GM18502 (cell line): ENCODE measurements around the gene GIMAP8.
"Not testable (repeated sequence)": the region's sequence is repeated elsewhere in the genome, so short reads cannot be mapped to it uniquely, and the experiment has no call there.

Source experiments
- ATAC-seq: cut with Tn5 transposase; IDR thresholded peaks from one replicate; pipeline ENCODE4 v1.9.1; 2021; ENCODE audit warnings: mild to moderate bottlenecking; ENCODE audit not compliant: unreplicated experiment, poor library complexity

Gene GIMAP8

DNA sequence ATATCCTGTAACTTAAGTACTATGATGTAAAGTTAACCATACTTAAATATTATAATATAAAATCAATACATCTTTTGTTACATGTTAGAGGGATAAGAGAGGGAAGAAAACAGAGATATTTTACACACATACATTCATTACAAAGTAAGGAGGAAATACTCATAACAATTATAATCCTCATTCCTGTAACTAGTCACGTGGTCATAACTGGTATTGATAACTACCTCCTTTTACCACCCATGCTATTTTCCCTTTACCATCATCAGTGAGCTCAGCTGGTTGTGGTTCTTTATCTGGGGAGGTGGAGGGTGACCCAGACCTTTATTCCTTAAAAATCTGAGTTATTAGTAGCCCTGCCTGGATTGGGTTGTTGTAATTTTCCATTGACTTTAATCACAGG is 8.3 kb downstream of the GIMAP8 start:
- no peak for ATAC-seq

DNA sequence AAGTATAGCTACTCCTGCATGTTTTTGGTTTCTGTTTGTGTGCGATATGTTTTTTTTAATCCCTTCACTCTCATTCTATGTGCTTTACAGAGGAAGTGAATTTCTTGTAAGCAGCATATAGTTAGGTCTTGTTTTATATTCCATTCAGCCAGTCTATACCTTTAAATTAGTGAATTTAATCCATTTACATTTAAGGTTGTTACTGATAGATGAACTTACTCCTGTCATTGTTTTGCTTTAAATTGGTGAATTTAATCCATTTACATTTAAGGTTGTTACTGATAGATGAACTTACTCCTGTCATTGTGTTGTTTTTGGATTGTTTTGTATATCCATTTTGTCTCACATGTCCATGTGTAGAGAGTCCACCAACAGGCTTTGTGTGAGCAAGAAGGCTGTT is 11.1 kb downstream of the GIMAP8 start:
- no peak for ATAC-seq

DNA sequence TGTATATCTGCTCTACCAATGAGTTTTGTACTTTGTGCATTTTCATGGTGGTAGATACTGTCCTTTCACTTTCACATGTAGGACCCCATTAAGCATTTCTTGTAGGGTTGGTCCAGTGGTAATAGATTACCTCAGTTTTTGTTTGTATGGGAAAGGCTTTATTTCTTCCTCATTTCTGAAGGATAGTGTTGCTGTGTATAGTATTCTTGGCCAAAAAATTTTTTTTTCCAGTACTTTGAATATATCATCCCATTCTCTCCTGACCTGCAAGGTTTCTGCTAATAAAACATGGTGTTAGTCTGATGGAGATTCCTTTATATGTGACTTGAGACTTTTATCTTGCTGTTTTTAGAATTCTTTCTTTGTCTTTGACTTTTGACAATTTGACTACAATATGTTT is 12.0 kb downstream of the GIMAP8 start:
- ATAC-seq = no peak

DNA sequence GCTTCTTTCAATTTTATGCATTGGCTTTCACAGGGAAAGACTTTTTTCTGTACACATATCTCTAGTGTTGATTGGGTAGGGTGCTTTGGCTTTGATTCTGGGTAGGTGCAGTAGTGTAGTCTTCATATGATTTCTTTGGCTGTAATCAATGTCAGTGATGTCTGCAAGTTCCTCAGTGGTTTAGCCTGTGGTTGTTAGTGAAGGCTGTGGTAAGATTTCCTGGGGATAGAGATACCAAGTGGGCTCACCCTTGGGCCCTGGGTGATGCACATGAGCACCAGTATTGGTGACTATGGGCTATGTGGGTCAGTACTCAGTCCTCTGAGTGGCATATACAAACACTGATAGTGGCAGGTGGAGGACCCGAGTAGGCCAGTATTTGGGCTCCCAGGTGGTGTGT is 13.0 kb downstream of the GIMAP8 start:
- no peak for ATAC-seq

DNA sequence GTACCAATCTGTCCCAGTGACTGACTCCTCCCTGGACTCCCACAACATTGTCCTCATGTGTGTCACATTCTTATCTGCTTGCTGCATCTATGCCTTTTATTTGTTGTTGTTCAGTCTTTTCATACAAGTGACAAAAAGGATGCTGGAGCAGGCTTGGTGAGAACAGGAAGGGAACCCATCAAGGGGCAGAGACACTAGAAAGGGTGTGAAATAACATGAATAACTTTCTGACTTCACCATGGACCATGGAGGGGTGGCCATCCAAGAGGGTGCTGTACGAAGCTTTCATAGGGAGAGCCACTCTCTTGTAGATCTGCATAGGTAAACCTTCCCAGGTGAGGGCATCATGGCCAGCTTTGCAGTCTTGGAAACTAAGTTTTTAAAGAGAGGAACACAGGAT is 14.5 kb downstream of the GIMAP8 start:
- no peak for ATAC-seq

DNA sequence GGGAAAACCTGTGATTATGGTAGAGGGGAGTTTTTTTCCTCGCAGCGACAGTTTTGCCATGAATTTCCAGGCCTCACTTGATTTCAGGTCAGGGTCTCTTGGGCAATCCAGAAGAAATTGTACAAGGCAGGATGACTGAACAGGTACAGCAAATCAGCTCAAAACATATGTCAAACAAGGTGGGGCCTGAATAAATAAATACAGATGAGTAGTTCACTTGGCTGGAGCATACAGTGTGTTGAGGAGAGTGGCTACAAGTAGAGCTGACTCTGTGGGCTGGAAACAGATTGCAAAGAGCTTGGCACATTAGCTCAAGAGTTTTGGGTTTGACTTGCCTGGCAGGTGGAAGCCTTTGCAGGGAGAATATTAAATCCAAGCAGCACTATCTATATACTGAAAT is 15.0 kb downstream of the GIMAP8 start:
- no peak for ATAC-seq

DNA sequence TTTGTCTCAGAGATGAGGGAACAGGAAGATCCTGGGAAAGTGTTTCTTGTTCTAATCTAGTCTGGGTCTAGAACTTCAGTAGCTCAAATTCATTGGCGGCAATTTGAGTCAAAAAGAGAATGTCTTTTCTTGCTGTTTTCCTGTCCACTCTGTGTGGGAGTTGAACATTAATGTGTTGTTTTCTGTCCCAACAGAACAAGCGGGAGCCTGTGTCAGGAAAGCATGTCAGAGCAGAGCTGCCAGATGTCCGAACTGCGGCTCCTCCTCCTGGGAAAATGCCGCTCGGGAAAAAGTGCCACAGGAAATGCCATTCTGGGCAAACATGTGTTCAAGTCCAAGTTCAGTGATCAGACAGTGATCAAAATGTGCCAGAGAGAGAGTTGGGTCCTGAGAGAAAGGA is 16.0 kb downstream of the GIMAP8 start:
- ATAC-seq = no peak

DNA sequence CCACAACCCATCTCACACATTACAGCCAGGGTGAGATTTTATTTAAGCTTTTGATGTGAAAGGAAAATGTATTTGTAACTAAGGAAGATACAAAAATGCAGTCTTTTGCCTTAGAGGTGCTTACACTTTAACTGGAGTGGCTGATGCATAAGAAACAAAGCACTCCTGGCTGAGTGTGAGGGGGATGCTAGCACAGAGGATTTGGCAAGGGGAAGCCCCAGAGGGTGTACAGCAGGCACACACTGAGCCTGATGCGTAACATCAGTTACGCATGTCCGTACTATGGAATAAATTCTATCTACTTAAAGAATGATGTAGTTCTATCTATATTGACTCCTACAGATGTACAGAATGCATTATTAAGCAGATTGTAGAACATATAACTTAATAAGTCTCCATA is 17.8 kb downstream of the GIMAP8 start:
- ATAC-seq = no peak

DNA sequence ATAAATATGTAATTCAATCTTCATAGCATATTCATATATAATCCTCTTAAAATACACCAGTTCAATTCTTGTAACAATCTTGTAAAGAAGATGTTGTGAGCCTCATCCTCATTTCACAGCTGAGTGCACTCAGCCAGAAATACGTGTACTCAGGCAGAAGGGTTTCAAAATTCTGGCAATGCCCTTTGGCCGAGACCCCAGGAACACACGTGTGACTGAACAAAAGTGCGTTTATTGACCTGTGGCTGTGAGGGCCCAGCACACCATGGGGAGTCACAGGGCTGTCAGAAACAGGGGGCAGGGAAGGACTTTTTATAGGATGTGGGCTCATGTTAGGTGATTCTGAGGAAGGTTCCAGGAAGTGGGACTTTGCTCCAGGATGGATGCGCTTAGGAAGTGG is 21.5 kb downstream of the GIMAP8 start:
- no peak for ATAC-seq

DNA sequence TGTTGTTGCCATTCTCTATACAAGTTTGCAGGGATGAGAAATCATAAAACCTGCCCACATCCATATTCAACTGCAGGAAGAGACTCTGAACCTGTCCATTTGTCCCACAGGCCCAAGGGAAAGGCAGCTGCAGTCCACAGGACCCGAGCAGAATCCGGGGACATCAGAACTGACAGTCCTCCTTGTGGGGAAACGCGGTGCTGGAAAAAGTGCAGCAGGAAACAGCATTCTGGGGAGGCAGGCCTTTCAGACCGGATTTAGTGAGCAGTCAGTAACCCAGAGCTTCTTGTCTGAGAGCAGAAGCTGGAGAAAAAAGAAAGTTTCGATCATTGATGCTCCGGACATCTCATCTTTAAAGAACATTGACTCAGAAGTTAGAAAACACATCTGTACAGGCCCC is 23.5 kb downstream of the GIMAP8 start:
- ATAC-seq = no peak

DNA sequence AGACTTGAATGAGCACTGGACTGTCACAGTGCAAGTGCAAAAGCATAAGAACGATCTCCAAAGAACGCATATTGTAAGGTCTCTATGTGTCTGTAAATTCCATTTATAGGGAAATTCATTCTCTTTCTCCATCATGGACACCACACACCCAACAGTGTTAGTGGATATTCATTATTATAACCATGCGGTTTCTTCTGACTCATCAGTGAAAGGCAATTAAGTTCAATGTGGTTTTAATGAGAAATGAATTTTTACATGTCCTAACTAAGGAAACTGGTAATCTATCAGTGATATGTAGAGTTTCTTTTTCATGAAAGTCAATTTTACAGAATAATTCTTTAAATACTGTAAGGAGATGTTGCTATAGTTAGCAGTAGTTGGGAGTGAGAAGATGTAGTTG is 25.9 kb downstream of the GIMAP8 start:
- no peak for ATAC-seq

DNA sequence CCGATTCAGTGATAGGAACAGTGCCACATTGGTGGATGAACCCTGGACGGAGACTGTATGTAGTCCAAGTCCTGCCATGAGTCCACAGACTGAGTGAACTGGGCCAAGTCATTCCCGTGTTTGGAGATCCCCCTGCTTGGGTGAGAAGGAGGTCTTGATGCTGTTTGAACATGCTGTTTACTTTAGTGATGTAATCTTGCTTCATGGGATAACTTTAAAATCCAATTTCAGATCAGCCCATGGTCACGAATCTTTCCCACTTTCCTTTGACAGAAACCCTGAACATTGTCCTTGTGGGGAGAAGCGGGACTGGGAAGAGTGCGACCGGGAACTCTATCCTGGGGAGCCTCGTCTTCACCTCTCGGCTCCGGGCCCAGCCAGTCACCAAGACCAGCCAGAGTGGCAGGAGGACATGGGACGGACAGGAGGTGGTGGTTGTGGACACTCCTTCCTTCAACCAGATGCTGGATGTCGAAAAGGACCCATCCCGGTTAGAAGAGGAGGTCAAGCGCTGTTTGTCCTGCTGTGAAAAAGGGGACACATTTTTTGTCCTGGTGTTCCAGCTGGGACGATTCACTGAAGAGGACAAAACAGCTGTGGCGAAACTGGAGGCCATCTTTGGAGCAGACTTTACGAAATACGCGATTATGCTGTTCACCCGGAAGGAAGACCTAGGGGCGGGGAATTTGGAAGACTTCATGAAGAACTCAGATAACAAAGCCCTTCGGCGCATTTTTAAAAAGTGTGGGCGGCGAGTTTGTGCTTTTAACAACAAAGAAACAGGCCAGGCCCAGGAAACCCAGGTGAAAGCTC is 26.6 kb downstream of the GIMAP8 start:
- ATAC-seq = no peak

DNA sequence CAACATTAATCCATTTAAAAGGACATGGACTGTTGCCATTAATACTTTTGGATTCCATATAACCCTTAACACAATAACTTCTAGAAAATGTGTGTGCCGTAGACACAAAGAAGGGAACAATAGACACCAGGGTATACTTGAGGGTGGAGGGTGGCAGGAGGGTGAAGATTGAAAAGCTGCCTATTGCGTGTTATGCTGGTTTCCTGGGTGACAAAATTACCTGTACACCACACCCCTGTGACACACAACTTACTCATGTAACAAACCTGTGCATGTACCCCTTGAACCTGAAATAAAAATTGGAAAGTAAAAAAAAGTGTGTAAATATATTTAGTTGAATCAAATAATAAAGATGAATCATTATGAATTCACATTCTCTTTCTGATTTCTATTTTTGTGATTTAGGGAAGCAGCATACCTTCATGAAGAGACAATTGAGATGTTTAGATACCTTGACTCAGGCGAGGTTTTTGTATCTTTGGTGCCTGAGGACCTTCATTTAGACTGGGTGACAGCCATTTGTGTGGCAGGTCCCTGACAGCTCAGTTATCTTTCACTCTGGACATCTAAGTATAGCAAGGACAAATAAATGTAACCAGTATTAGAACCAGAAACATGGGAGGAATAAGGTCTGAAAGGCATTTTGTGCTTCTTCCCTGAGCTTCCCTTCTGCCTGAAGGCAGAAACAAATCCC is 28.7 kb downstream of the GIMAP8 start:
- no peak for ATAC-seq

DNA sequence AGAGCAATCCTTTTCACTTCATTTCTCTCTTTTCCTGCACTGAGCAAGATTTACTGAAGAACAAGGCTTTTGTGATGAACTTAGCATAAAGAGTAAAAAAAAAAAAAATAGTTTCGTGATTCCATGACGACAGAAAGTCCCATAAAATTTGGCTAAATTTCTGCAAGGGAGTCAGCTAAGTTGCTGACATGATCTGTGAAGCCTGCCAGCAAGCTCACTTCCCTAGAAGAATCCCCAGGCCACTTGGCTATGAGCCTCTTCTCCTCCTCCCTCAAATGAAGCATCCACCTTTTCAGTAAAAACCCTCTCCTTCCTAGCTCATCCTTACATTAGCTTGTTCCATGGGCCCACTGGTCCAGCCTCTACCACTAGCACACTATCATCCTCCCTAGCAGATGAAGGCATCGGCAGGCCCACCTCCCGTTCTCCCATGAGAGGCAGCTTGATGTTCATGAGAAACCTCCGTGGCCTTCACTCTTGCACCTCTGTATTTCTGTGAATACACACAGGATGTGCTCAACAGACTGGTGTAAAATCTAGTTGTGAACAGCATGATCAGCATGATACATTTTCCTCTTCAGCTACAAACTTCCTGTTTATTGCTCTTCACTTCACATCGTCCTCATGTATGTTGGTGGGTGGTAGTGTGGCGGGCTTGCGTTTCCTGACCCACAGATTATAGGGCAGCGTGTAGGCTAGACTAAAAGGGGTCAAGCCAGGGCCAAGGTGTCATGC is 30.9 kb downstream of the GIMAP8 start:
- ATAC-seq = no peak

DNA sequence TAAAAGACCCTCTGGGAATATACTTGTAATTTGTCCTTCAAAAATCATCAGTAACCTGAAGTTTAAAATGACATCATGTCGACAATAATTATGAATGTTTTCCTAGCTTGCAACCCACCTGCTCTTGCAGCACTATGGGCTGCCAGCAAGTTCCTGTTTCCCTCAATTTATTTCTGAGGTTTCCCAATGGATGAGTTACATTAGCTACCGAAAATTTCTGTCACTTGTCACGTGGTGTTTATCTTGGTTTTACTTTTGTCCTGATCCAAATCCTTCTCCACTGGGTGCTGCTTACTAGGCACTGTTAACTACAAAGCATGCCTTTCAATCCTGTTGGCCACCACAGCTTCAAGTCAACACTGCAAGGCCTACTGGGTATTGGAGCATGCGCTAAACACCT is 31.5 kb downstream of the GIMAP8 start:
- ATAC-seq = no peak

DNA sequence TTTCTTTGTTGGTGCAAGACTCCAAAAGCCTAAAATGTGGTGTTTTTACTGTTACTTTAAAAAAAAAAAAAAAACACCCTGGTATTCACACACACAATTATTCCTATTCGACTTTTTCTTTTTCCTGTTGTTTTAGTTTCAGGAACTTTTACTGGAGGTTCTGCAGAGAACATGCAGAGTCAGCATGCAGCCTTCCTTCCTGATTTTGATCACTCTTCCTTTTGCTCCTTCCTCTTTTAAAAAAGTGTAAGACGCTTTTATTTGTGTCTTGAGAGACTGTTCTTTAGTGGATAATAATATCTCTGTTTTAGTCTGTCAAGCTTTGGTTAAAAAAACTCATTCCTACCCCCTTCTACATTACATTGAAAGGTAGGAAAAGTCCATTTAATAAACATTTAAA is 33.1 kb downstream of the GIMAP8 start:
- not testable (repeated sequence) for ATAC-seq

DNA sequence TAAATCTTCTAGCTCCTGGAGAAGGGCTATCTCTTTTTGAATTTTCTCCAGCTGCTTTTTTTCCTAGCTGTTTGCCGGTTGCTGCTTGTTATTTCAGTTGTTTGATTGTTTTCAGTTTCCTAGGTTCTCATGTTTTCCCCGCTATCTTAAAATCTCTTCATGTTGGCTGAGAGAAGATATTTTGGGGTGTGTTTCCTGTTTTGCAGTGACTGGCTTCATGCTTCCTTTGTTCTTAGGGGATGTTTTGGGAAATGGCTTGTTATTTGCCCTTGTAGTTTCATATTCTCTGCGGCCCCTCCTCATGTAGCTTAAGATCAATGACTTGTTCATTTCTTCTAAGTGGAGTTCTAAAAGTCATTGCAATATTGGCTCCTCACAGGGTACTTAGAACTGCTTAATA is 33.6 kb downstream of the GIMAP8 start:
- not testable (repeated sequence) for ATAC-seq

DNA sequence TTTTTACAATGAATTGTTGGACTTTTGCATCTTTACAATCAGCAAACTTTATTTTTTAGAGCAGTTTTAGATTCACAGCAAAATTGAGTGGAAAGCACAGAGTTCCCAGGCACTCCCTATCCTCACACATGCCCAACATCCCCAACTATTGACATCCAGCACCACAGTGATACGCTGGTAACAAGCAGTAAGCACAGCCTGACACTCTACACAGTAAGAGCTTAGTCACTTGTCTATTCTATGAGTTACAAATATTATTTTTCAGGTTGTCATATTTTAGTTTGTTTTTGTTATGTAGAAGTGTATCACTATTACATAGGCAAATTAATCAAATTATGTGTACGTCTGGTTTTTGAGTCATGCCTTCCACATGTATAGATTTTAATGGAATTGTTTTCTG is 37.2 kb downstream of the GIMAP8 start:
- ATAC-seq = no peak

DNA sequence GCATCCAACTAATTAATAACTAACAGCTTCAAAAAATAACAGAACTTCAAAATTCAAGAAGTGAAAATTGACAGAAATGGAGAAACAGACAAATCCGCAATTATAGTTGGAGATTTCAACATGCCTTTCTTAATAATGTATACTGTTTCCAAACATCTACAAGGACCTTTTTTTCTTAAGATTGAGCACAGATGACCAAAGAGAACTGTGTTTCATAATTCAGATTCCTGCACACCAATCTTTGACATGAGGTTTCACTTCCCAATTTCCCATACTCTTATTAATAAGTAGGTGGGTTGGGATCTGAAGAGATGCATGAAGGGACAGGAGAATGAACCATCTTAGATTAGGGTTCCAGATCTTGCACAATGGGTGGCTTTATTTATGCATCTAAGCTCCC is 39.4 kb downstream of the GIMAP8 start:
- no peak for ATAC-seq

DNA sequence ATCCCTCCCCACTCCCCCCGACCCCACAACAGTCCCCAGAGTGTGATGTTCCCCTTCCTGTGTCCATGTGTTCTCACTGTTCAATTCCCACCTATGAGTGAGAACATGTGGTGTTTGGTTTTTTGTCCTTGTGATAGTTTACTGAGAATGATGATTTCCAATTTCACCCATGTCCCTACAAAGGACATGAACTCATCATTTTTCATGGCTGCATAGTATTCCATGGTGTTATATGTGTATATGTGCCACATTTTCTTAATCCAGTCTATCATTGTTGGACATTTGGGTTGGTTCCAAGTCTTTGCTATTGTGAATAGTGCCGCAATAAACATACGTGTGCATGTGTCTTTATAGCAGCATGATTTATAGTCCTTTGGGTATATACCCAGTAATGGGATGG is 43.0 kb downstream of the GIMAP8 start:
- not testable (repeated sequence) for ATAC-seq

DNA sequence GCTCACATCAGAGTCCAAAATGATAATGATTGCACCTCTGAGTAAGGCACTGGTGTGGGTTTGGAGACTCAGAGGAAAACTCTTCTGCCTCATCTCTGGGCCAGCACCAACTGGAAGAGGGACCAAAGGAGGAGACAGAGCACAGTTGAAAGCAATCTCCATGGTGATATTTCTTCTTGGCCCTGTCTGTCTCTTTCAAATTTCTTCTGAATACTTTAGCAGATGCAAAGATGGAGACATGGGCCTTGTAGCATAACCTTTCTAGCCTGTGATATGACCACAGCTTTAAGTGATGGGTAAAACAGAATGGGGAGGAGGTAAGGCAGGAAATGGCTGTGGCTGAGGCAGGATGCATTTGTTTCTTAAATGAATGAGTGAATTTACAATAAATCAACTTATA is 52.1 kb downstream of the GIMAP8 start:
- ATAC-seq = no peak
